Ovary (tissue), 1 donor: ENCODE measurements around the gene TVP23A.

Source experiments
- EP300 ChIP-seq: sonication (generic); formaldehyde crosslinking; IDR thresholded peaks from one replicate; pipeline ENCODE4 v1.6.1; 2017; ENCODE audit warnings: antibody characterized with exemption
- POLR2A ChIP-seq: fragments of 450-650 bp; IDR thresholded peaks from one replicate; pipeline ENCODE4 v1.6.1; 2017; ENCODE audit warnings: antibody characterized with exemption, mild to moderate bottlenecking, moderate library complexity

DNA sequence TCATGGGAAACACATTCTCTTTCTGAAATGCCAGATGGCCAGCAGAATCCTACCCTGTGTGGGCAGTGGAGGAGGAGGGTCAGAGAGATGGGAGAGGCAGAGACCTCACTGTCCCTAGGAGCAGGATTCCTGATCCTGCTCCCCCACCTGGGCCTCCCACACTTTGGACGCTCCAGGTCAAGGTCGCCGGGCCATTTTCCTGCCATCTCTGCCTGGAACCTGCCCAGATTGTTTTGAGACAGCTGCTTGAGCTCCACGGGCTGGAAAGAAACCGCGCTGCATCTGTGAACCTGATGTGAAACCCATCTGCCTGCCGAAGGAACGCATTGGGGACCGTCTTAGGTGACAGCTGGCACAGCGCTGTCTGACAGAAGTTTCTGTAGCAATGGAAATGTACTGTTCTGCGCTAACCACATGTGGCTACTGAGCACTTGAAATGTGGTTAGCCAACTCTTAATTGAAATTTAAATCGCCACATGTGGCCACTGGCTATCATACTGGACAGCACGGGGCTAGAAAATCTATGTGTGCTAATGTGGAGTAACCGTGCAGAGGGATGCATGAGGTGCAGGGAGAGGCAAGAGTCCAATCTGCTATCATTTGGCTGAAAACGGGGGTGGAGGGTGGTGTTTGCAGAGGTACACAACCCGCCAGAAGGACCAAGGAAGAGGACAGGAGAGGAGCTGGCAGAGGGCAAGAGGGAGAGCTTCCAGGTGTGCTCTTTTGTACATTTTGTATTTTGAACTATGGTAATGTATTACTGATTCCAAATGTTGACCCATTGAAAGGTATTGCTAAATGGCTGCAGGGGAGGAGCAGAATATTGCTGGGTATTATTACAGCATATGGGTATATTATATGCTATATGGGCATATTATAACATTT, 90.3 kb downstream of the TVP23A start:
- TF ChIP-seq POLR2A (no peak), EP300 (no peak)
